OCI-LY7 (cell line): ENCODE results near the gene RPS3.

Experiments used
- CTCF ChIP-seq: fragments of 200-600 bp; sonication (generic); conservative IDR thresholded peaks from 2 replicates; pipeline ENCODE4 v1.5.1; 2014; ENCODE audit warnings: mild to moderate bottlenecking, antibody characterized with exemption, low read length, moderate library complexity, mixed read lengths
- EZH2phosphoT487 ChIP-seq: fragments of 200-600 bp; sonication (generic); IDR thresholded peaks from 2 replicates; pipeline ENCODE4 v1.6.1; 2018; ENCODE audit warnings: low read depth, borderline replicate concordance, mild to moderate bottlenecking, mixed run types, antibody characterized with exemption, low read length, moderate library complexity, mixed read lengths

- TF ChIP-seq CTCF (no peak), EZH2phosphoT487 (no peak)
Observed at GRCh38 chr11:75449271-75449670, 50.0 kb downstream of the RPS3 start.
